Hepatocyte (in vitro differentiated cells): ENCODE measurements around the gene NNAT. TPM values are rescaled to one million over a fixed set of nuclear protein-coding genes. Genes with fewer than 3 reads are reported as not detected.

ENCODE experiments used
- DNase-seq: peaks from one replicate; pipeline ENCODE4 v3.0.0-alpha.2; 2016; ENCODE audit warnings: low spot score
- H2AFZ ChIP-seq: fragments of 200-600 bp; sonication (generic); 2 replicates; pipeline ENCODE4 v1.6.0; 2016; ENCODE audit warnings: antibody characterized with exemption, mild to moderate bottlenecking
- H3K27ac ChIP-seq: fragments of 200-600 bp; sonication (generic); 2 replicates; pipeline ENCODE4 v1.5.1; 2016; ENCODE audit warnings: mild to moderate bottlenecking
- H3K27me3 ChIP-seq: fragments of 200-600 bp; sonication (generic); 2 replicates; pipeline ENCODE4 v1.6.1; 2016
- H3K36me3 ChIP-seq: fragments of 200-600 bp; sonication (generic); replicated peaks from 2 replicates; pipeline ENCODE4 v1.5.1; 2016; ENCODE audit warnings: low read depth; ENCODE audit not compliant: insufficient read depth
- H3K4me1 ChIP-seq: fragments of 200-600 bp; sonication (generic); 2 replicates; pipeline ENCODE4 v1.5.1; 2016; ENCODE audit warnings: mild to moderate bottlenecking, moderate library complexity; ENCODE audit not compliant: insufficient read depth
- H3K4me2 ChIP-seq: fragments of 200-600 bp; sonication (generic); 2 replicates; pipeline ENCODE4 v1.6.0; 2016
- H3K4me3 ChIP-seq: fragments of 200-600 bp; sonication (generic); 2 replicates; pipeline ENCODE4 v1.5.1; 2016; ENCODE audit warnings: mild to moderate bottlenecking
- H3K79me2 ChIP-seq: fragments of 200-600 bp; sonication (generic); 2 replicates; pipeline ENCODE4 v1.6.0; 2017; ENCODE audit warnings: mild to moderate bottlenecking
- H3K9me2 ChIP-seq: fragments of 200-600 bp; sonication (generic); replicated peaks from 2 replicates; pipeline ENCODE4 v1.6.0; 2017; ENCODE audit warnings: mild to moderate bottlenecking; ENCODE audit not compliant: insufficient read depth
- H3K9me3 ChIP-seq: fragments of 200-600 bp; sonication (generic); 2 replicates; pipeline ENCODE4 v1.5.1; 2016; ENCODE audit warnings: low read depth, mild to moderate bottlenecking
- H4K20me1 ChIP-seq: fragments of 200-600 bp; sonication (generic); 2 replicates; pipeline ENCODE4 v1.6.0; 2016; ENCODE audit warnings: mild to moderate bottlenecking; ENCODE audit not compliant: insufficient read depth, poor library complexity, severe bottlenecking
- EZH2 ChIP-seq: fragments of 200-600 bp; sonication (generic); IDR thresholded peaks from 2 replicates; pipeline ENCODE4 v1.6.1; 2016; ENCODE audit warnings: antibody characterized with exemption, mild to moderate bottlenecking, borderline replicate concordance
- EZH2phosphoT487 ChIP-seq: fragments of 200-600 bp; sonication (generic); IDR thresholded peaks from one replicate; pipeline ENCODE4 v1.6.1; 2018; ENCODE audit warnings: antibody characterized with exemption, mild to moderate bottlenecking, low read depth, moderate library complexity; ENCODE audit not compliant: unreplicated experiment, severe bottlenecking
- WGBS: methylation state at CpG from one replicate; pipeline ENCODE4 v1.1.6; 2016; ENCODE audit warnings: low lambda C conversion rate; ENCODE audit errors: missing lambda C conversion rate; 5-methylcytosine and 5-hydroxymethylcytosine counted together
- polyA plus RNA-seq: library from polyadenylated mRNA; unstranded; fragments of >200 nt; fragmentation: Nextera tagmentation; extraction: Ambion mirVana; gene quantifications from 2 replicates; pipeline ENCODE4 v1.2.1, GENCODE V29; 2016
- total RNA-seq: library from RNA; depleted of rRNA; stranded (reverse); fragments of >200 nt; gene quantifications from 2 replicates; pipeline ENCODE4 v1.2.3, GENCODE V29; 2014
- TF ChIP-seq, protein P1 (sequence below): fragments of 200-600 bp; sonication (generic); IDR thresholded peaks from 2 replicates; pipeline ENCODE4 v1.5.1; 2016; ENCODE audit warnings: antibody characterized with exemption, mild to moderate bottlenecking; ENCODE audit not compliant: poor library complexity

NNAT gene
- total and polyA plus RNA-seq, 2 experiments from 2014 or later = 1.1 TPM; not detected in 1

DNA sequence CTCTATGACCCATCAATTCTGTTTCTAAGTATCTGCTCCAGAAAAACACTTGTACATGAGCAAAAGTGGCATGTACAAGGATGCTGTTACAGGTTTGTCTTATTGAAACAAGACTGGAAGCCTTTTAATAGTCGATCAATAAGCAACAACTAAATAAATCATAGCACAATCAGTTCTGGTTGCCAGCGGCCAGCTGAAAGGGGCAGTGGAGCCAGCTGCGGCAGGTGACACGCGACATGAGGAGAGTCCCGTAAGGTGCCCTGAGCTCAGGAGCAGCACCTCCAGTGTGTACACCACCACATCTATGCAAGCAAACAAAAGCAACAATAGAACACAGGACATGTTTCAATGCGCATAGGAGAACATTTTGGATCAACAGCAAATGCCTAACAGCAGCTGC, 20.7 kb upstream of the NNAT start:
- H3K9me3 ChIP-seq = no peaks in the 10 kb centered on the region
- H3K36me3 ChIP-seq = no peaks in the 10 kb centered on the region
- no peaks in the 10 kb centered on the region for H3K9me2 ChIP-seq
- no peak overlapping the region for H3K4me3 ChIP-seq
- no peak for DNase-seq
- no peaks in the 10 kb centered on the region for H3K4me1 ChIP-seq
- TF ChIP-seq EZH2 (no peak), EZH2phosphoT487 (no peak)
- TF ChIP-seq, protein P1, sequence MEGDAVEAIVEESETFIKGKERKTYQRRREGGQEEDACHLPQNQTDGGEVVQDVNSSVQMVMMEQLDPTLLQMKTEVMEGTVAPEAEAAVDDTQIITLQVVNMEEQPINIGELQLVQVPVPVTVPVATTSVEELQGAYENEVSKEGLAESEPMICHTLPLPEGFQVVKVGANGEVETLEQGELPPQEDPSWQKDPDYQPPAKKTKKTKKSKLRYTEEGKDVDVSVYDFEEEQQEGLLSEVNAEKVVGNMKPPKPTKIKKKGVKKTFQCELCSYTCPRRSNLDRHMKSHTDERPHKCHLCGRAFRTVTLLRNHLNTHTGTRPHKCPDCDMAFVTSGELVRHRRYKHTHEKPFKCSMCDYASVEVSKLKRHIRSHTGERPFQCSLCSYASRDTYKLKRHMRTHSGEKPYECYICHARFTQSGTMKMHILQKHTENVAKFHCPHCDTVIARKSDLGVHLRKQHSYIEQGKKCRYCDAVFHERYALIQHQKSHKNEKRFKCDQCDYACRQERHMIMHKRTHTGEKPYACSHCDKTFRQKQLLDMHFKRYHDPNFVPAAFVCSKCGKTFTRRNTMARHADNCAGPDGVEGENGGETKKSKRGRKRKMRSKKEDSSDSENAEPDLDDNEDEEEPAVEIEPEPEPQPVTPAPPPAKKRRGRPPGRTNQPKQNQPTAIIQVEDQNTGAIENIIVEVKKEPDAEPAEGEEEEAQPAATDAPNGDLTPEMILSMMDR = no peak
- no peak overlapping the region for H3K27ac ChIP-seq
- H2AFZ ChIP-seq = no peak overlapping the region
- H4K20me1 ChIP-seq = no peaks in the 10 kb centered on the region
- no peak overlapping the region for H3K4me2 ChIP-seq
- no peaks in the 10 kb centered on the region for H3K27me3 ChIP-seq
- no peaks in the 10 kb centered on the region for H3K79me2 ChIP-seq
- 96% methylated on average over 7 of the region's 7 CpGs for WGBS

DNA sequence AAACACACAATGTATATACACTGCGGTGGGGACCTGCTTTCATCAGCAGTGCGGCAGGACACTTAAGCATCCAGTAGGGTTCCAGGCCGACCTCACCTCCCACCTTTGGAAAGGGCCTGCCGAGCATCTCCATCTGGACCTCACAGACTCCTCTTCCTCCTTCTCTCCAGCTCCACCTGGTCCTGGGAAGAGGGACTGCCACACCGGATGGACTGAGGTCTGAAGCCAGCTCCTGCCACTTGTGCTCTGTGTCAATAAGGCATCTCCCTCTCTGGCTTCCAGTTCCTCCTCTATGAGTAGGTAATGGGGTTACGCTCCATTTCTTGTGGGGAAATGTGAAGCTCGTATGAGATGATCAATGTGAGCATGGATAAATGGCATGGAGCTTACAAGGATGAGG, 19.1 kb upstream of the NNAT start:
- 80% methylated on average over 7 of the region's 7 CpGs for WGBS

DNA sequence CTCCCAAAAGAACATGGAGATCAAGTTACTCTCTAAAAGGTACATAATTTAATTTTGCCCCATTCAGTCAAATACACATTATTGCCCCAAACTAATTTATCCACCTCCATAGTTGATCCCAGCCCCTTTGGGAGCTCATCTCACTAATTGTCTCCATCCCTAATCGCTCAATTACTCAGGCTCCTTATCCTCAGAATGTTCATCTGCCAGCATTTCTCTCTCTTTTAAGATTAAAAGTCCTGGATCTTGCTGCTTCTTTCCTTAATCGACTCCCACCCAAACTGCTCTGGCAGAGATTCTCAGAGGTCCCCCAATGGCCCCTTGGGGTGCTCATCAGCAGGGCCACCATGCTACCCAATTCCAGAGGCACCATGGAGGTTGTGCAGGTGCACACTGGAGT, 18.4 kb upstream of the NNAT start:
- Histone ChIP-seq H3K36me3 (no peaks in the 10 kb centered on the region), H3K79me2 (no peaks in the 10 kb centered on the region), H3K27me3 (no peaks in the 10 kb centered on the region), H3K27ac (no peak overlapping the region), H4K20me1 (no peaks in the 10 kb centered on the region), H3K4me3 (no peak overlapping the region), H3K4me1 (peaks cover 16% of the 10 kb centered on the region), H3K9me3 (no peaks in the 10 kb centered on the region), H2AFZ (no peak overlapping the region), H3K9me2 (no peaks in the 10 kb centered on the region), H3K4me2 (no peak overlapping the region)
- DNase-seq = no peak
- TF ChIP-seq EZH2 (no peak), EZH2phosphoT487 (no peak)
- TF ChIP-seq, protein P1 = no peak
- WGBS = 94% methylated on average over 2 of the region's 2 CpGs

More for the DNA sequence above, 19.1 kb upstream of the NNAT start:
- DNase-seq = no peak
- Histone ChIP-seq H3K9me2 (no peaks in the 10 kb centered on the region), H3K79me2 (no peaks in the 10 kb centered on the region), H3K4me2 (no peak overlapping the region), H3K4me3 (no peak overlapping the region), H2AFZ (no peak overlapping the region), H3K27me3 (no peaks in the 10 kb centered on the region), H3K9me3 (no peaks in the 10 kb centered on the region), H3K4me1 (peaks cover 11% of the 10 kb centered on the region), H3K36me3 (no peaks in the 10 kb centered on the region), H3K27ac (no peak overlapping the region), H4K20me1 (no peaks in the 10 kb centered on the region)
- TF ChIP-seq EZH2 = no peak
- TF ChIP-seq, protein P1 = no peak
- no peak for TF ChIP-seq EZH2phosphoT487
